Hepatocyte (in vitro differentiated cells): Measurements from ENCODE around the gene KLHL1. TPM values are rescaled to one million over a fixed set of nuclear protein-coding genes. Genes with fewer than 3 reads are reported as not detected.

Experiments used
- DNase-seq: peaks from one replicate; pipeline ENCODE4 v3.0.0-alpha.2; 2016; ENCODE audit warnings: low spot score
- H2AFZ ChIP-seq: fragments of 200-600 bp; sonication (generic); 2 replicates; pipeline ENCODE4 v1.6.0; 2016; ENCODE audit warnings: antibody characterized with exemption, mild to moderate bottlenecking
- H3K27ac ChIP-seq: fragments of 200-600 bp; sonication (generic); 2 replicates; pipeline ENCODE4 v1.5.1; 2016; ENCODE audit warnings: mild to moderate bottlenecking
- H3K27me3 ChIP-seq: fragments of 200-600 bp; sonication (generic); 2 replicates; pipeline ENCODE4 v1.6.1; 2016
- H3K36me3 ChIP-seq: fragments of 200-600 bp; sonication (generic); replicated peaks from 2 replicates; pipeline ENCODE4 v1.5.1; 2016; ENCODE audit warnings: low read depth; ENCODE audit not compliant: insufficient read depth
- H3K4me1 ChIP-seq: fragments of 200-600 bp; sonication (generic); 2 replicates; pipeline ENCODE4 v1.5.1; 2016; ENCODE audit warnings: mild to moderate bottlenecking, moderate library complexity; ENCODE audit not compliant: insufficient read depth
- H3K4me2 ChIP-seq: fragments of 200-600 bp; sonication (generic); 2 replicates; pipeline ENCODE4 v1.6.0; 2016
- H3K4me3 ChIP-seq: fragments of 200-600 bp; sonication (generic); 2 replicates; pipeline ENCODE4 v1.5.1; 2016; ENCODE audit warnings: mild to moderate bottlenecking
- H3K79me2 ChIP-seq: fragments of 200-600 bp; sonication (generic); 2 replicates; pipeline ENCODE4 v1.6.0; 2017; ENCODE audit warnings: mild to moderate bottlenecking
- H3K9me2 ChIP-seq: fragments of 200-600 bp; sonication (generic); replicated peaks from 2 replicates; pipeline ENCODE4 v1.6.0; 2017; ENCODE audit warnings: mild to moderate bottlenecking; ENCODE audit not compliant: insufficient read depth
- H3K9me3 ChIP-seq: fragments of 200-600 bp; sonication (generic); 2 replicates; pipeline ENCODE4 v1.5.1; 2016; ENCODE audit warnings: low read depth, mild to moderate bottlenecking
- H4K20me1 ChIP-seq: fragments of 200-600 bp; sonication (generic); 2 replicates; pipeline ENCODE4 v1.6.0; 2016; ENCODE audit warnings: mild to moderate bottlenecking; ENCODE audit not compliant: insufficient read depth, poor library complexity, severe bottlenecking
- CTCF ChIP-seq: fragments of 200-600 bp; sonication (generic); IDR thresholded peaks from 2 replicates; pipeline ENCODE4 v1.5.1; 2016; ENCODE audit warnings: antibody characterized with exemption, mild to moderate bottlenecking; ENCODE audit not compliant: poor library complexity
- EZH2 ChIP-seq: fragments of 200-600 bp; sonication (generic); IDR thresholded peaks from 2 replicates; pipeline ENCODE4 v1.6.1; 2016; ENCODE audit warnings: antibody characterized with exemption, mild to moderate bottlenecking, borderline replicate concordance
- EZH2phosphoT487 ChIP-seq: fragments of 200-600 bp; sonication (generic); IDR thresholded peaks from one replicate; pipeline ENCODE4 v1.6.1; 2018; ENCODE audit warnings: antibody characterized with exemption, mild to moderate bottlenecking, low read depth, moderate library complexity; ENCODE audit not compliant: unreplicated experiment, severe bottlenecking
- WGBS: methylation state at CpG from one replicate; pipeline ENCODE4 v1.1.6; 2016; ENCODE audit warnings: low lambda C conversion rate; ENCODE audit errors: missing lambda C conversion rate; 5-methylcytosine and 5-hydroxymethylcytosine counted together
- polyA plus RNA-seq: library from polyadenylated mRNA; unstranded; fragments of >200 nt; fragmentation: Nextera tagmentation; extraction: Ambion mirVana; gene quantifications from 2 replicates; pipeline ENCODE4 v1.2.1, GENCODE V29; 2016
- total RNA-seq: library from RNA; depleted of rRNA; stranded (reverse); fragments of >200 nt; gene quantifications from 2 replicates; pipeline ENCODE4 v1.2.3, GENCODE V29; 2014

Gene KLHL1
- total and polyA plus RNA-seq, 2 experiments from 2014 or later, result 1.2 TPM

DNA sequence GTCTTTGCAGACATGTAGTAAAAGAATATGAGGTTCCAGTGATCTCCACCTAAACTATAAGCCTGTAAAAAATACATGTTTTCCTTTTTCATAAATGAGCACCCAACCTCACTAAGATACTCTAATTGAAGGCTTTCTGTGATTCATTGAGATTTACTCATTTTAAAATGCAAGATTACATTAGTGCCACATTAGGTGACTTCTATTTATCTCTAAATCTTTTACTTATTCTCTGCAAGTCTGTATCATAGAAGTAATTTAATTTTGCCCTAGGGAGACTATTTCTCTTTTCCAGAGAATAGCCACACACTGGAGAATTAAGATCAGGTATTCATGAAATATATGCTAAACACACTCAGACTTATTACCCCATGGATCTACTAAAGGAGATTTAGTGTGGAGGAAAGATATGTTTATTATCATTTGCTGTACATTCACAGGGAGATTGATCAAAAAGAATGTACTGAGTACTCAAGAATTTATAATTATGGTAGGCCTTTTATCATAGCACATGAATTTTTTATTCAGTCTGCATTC is 290.9 kb downstream of the KLHL1 start:
- no peaks in the 10 kb centered on the region for H3K9me2 ChIP-seq
- no peaks in the 10 kb centered on the region for H3K79me2 ChIP-seq
- no peaks in the 10 kb centered on the region for H3K4me1 ChIP-seq
- DNase-seq, result no peak
- H3K4me3 ChIP-seq, result no peak overlapping the region
- no peak overlapping the region for H3K4me2 ChIP-seq
- H3K27me3 ChIP-seq, result no peaks in the 10 kb centered on the region
- TF ChIP-seq CTCF (no peak), EZH2 (no peak), EZH2phosphoT487 (no peak)
- no peaks in the 10 kb centered on the region for H4K20me1 ChIP-seq
- H3K9me3 ChIP-seq, result no peaks in the 10 kb centered on the region
- H3K36me3 ChIP-seq, result no peaks in the 10 kb centered on the region
- H2AFZ ChIP-seq, result no peak overlapping the region
- no peak overlapping the region for H3K27ac ChIP-seq

GRCh38 chr13:69809152-69809551 is 299.1 kb downstream of the KLHL1 start:
- Histone ChIP-seq H3K9me3 (no peaks in the 10 kb centered on the region), H3K27ac (no peak overlapping the region), H3K36me3 (no peaks in the 10 kb centered on the region), H3K9me2 (no peaks in the 10 kb centered on the region), H2AFZ (no peak overlapping the region), H3K79me2 (no peaks in the 10 kb centered on the region), H3K27me3 (no peaks in the 10 kb centered on the region), H3K4me1 (no peaks in the 10 kb centered on the region), H4K20me1 (no peaks in the 10 kb centered on the region), H3K4me3 (no peak overlapping the region), H3K4me2 (no peak overlapping the region)
- TF ChIP-seq CTCF (no peak), EZH2phosphoT487 (no peak), EZH2 (no peak)
- no peak for DNase-seq
- 85% methylated on average over 3 of the region's 3 CpGs for WGBS

- Histone ChIP-seq H2AFZ (no peak overlapping the region), H3K27me3 (no peaks in the 10 kb centered on the region), H4K20me1 (no peaks in the 10 kb centered on the region), H3K27ac (no peak overlapping the region), H3K4me2 (no peak overlapping the region), H3K9me3 (no peaks in the 10 kb centered on the region), H3K36me3 (no peaks in the 10 kb centered on the region), H3K4me3 (no peak overlapping the region), H3K4me1 (no peaks in the 10 kb centered on the region), H3K79me2 (no peaks in the 10 kb centered on the region), H3K9me2 (no peaks in the 10 kb centered on the region)
- TF ChIP-seq EZH2 (no peak), EZH2phosphoT487 (no peak), CTCF (no peak)
- 93% methylated on average over 2 of the region's 2 CpGs for WGBS
- no peak for DNase-seq
Measured at GRCh38 chr13:69796256-69796655, 312.0 kb downstream of the KLHL1 start.
